Naive thymus-derived CD8-positive, alpha-beta T cell (primary cell): Measurements from ENCODE around the gene THSD7B. TPM values are rescaled to one million over a fixed set of nuclear protein-coding genes. Genes with fewer than 3 reads are reported as not detected.

Source experiments
- ATAC-seq, 2 donors: fragments of 150-1000 bp; cut with Tn5 transposase in 1 of 2; sonication (Bioruptor Pico), chemical (Tn5 transposase) in 1 of 2; 1 replicate in 1 of 2; 2 replicates in 1 of 2; pipeline ENCODE4 v1.10.0; 2021; ENCODE audit warnings: mild to moderate bottlenecking in 2 of 2, moderate library complexity in 2 of 2
- POLR2A ChIA-PET: fragments of 350-600 bp; sonication (Branson Sonifier 250); formaldehyde crosslinking; loops from one replicate; lab custom pipeline; 2021; ENCODE audit warnings: antibody characterized with exemption; lab: Charles Lee
- DNase-seq, 10 donors: peaks; one replicate each; pipeline versions ENCODE4 v3.0.0 to v3.0.0-alpha.2; 2020 to 2022
- H3K27ac Mint-ChIP-seq, 10 donors: one replicate each; pipeline ENCODE4 v1.8.0; 2020 to 2022; ENCODE audit warnings: mild to moderate bottlenecking in 10 of 10, mixed read lengths in 10 of 10, moderate library complexity in 4 of 10, inconsistent platforms in 1 of 10
- H3K27me3 Mint-ChIP-seq, 5 donors: one replicate each; pipeline ENCODE4 v1.8.0; 2021 to 2022; ENCODE audit warnings: mixed read lengths in 5 of 5
- H3K36me3 Mint-ChIP-seq, 3 donors: one replicate each; pipeline ENCODE4 v1.8.0; 2020 to 2022; ENCODE audit warnings: mixed read lengths in 3 of 3, mild to moderate bottlenecking in 2 of 3, inconsistent platforms in 1 of 3
- H3K4me1 Mint-ChIP-seq, 4 donors: one replicate each; pipeline ENCODE4 v1.8.0; 2021 to 2022; ENCODE audit warnings: mixed read lengths in 4 of 4
- H3K4me3 Mint-ChIP-seq, 10 donors: one replicate each; pipeline ENCODE4 v1.8.0; 2020 to 2022; ENCODE audit warnings: mild to moderate bottlenecking in 10 of 10, mixed read lengths in 10 of 10, moderate library complexity in 6 of 10, inconsistent platforms in 1 of 10
- H3K9me3 Mint-ChIP-seq, 9 donors: one replicate each; pipeline ENCODE4 v1.8.0; 2020 to 2022; ENCODE audit warnings: mixed read lengths in 9 of 9, mild to moderate bottlenecking in 3 of 9, inconsistent platforms in 1 of 9, moderate library complexity in 1 of 9
- polyA plus RNA-seq, 3 donors: library from polyadenylated mRNA; unstranded; fragments of 300-500 nt; fragmentation: Illumina TruSeq; gene quantifications; one replicate each; pipeline ENCODE4 v1.2.3, GENCODE V29; 2021
- total RNA-seq, 8 experiments: library from RNA in 2 of 8; stranded (reverse) in 2 of 8; gene quantifications; one replicate each; pipeline ENCODE4 v1.2.3 and lab custom pipeline; 2021 to 2026

THSD7B gene
- total and polyA plus RNA-seq, 5 experiments from 2014 or later: not detected

DNA sequence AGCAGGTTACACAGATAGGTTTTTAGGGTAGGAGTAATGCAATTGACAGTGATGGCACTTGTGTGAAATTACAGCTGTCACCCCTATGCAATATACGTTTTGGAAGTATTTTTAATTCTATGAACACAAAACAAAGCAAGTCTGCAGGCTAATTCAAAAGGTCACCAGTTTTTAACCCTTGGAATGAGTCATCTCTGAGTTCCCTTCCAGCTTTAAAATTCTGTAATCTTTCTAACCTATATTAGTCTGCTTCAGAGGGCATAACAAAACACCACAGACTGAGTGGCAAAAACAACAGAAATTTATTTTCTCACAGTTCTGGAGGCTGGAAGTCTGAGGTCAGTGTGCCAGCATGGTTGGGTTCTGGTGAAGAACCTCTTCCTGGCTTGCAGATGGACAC, 602.0 kb downstream of the THSD7B start:
- no peaks in the 10 kb centered on the region for H3K4me1 Mint-ChIP-seq
- DNase-seq (no peak), ATAC-seq (no peak)
- no peaks in the 10 kb centered on the region for H3K36me3 Mint-ChIP-seq
- no peak overlapping the region for H3K4me3 Mint-ChIP-seq
- POLR2A ChIA-PET: no interaction called here
- no peaks in the 10 kb centered on the region for H3K27me3 Mint-ChIP-seq
- H3K27ac Mint-ChIP-seq: no peak overlapping the region
- peaks cover 8 to 32% (median 17%) of the 10 kb centered on the region in 9 donors for H3K9me3 Mint-ChIP-seq

DNA sequence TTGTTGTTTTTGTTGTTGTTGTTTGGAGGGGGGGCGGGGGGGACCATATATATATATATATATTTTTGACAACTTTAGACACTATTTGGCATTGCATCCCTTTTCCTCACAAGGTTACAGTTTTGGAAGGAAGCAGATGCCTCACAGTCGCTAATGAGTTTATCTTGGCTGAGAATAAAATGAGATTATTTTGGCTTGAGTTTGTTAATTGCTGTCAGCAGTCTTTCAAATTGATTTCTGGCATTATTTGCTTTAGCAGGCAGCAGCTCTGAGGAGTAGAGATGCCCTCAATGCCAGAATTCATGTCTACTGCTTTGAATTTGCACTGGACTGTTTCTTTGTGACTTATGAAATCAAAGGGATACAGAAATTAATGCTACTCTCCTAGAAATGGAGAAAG, 603.8 kb downstream of the THSD7B start:
- Mint-ChIP-seq H3K9me3 (peaks cover 6 to 18% (median 10%) of the 10 kb centered on the region in 9 donors), H3K27me3 (no peaks in the 10 kb centered on the region), H3K36me3 (no peaks in the 10 kb centered on the region), H3K27ac (no peak overlapping the region), H3K4me1 (no peaks in the 10 kb centered on the region), H3K4me3 (no peak overlapping the region)
- POLR2A ChIA-PET: no interaction called here
- ATAC-seq: no peak
- no peak for DNase-seq

DNA sequence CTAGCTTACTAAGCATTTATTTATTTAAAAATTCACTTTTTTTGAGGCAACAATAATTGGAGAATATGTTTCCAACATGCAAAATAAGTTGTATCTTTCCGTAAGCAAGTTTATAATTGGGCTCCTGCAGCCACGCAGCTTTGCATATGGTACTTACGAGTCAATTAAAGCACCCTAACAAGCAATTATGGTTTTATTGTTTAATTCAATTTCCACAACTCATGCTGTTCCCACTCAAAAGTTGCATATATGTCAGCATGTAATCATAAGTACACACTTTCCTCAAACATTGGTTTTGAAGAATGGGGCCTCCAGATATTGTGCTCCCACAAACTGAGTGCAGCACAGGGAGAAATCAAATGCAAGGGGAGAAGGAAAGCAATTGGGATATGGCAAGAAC, 613.8 kb downstream of the THSD7B start:
- Mint-ChIP-seq H3K36me3 (peaks cover 0 to 15% (median 0%) of the 10 kb centered on the region in 3 donors), H3K4me1 (no peaks in the 10 kb centered on the region), H3K9me3 (peaks cover under 1 to 23% (median 12%) of the 10 kb centered on the region in 9 donors), H3K4me3 (no peak overlapping the region), H3K27me3 (no peaks in the 10 kb centered on the region), H3K27ac (no peak overlapping the region)
- POLR2A ChIA-PET: no interaction called here
- DNase-seq (no peak), ATAC-seq (no peak)

DNA sequence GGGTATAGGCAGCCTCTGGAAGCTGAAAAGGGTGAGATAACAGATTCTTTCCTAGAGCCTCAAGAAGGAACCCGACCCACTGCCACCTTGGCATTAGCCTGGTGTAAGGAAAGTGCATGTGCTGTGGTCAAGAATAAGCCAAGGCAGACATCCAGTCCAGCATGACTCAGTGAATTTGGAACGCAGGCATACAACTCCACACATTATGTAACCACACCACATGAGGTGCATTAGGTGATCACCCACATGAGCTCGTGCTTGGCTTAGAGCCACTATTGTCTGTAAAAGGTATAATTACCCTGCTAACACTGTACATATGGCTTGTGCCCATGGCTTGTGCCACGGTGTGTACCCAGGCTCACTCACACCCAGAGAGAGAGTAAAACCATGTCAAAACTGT, 615.3 kb downstream of the THSD7B start:
- peaks cover 3 to 30% (median 15%) of the 10 kb centered on the region in 9 donors for H3K9me3 Mint-ChIP-seq
- POLR2A ChIA-PET: no interaction called here
- no peaks in the 10 kb centered on the region for H3K27me3 Mint-ChIP-seq
- no peak overlapping the region for H3K4me3 Mint-ChIP-seq
- no peaks in the 10 kb centered on the region for H3K4me1 Mint-ChIP-seq
- H3K36me3 Mint-ChIP-seq: peaks cover 0 to 16% (median 0%) of the 10 kb centered on the region in 3 donors
- H3K27ac Mint-ChIP-seq: no peak overlapping the region
- no peak for ATAC-seq
- no peak for DNase-seq

DNA sequence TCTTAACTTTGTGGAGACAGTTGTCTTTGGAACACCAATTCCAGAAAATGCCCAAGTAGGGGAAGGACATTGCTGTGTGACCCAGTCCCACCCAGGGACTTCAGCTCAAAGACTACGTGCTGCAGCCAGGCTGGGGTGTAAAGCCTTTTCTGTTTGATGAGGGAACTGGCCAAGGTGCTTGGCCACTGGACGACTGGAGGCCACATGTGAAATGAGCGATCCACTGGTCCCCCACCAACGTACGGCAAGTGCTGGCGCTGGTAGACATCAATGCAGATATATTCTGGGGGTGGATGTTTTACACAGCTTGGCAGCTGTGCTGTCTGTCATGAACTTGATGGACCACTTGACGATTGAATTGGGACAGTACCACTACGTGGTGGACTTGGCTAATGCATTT, 616.4 kb downstream of the THSD7B start:
- no peak for DNase-seq
- POLR2A ChIA-PET: no interaction called here
- no peak for ATAC-seq
- Mint-ChIP-seq H3K9me3 (peaks cover 3 to 33% (median 15%) of the 10 kb centered on the region in 9 donors), H3K27ac (no peak overlapping the region), H3K27me3 (no peaks in the 10 kb centered on the region), H3K4me1 (no peaks in the 10 kb centered on the region), H3K36me3 (peaks cover 0 to 16% (median 0%) of the 10 kb centered on the region in 3 donors), H3K4me3 (no peak overlapping the region)

DNA sequence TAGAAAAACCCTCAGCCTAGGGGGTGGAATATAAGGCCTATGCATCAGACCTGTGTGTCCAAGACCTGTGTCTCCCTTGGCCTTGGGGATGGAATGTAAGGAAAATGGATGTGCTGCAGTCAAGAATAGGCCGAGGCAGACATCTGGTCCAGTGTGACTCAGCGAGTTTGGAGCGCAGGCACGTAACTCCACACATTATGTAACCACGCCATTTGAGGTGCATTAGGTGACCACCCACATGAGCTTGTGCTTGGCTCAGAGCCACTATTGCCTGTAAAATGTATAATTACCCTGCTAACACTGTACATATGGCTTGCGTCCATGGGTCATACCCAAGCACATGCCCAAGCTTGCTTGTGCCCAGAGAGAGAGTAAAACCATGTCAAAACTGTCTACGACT, 618.0 kb downstream of the THSD7B start:
- ATAC-seq: no peak
- Mint-ChIP-seq H3K4me3 (no peak overlapping the region), H3K27me3 (no peaks in the 10 kb centered on the region), H3K4me1 (no peaks in the 10 kb centered on the region), H3K36me3 (peaks cover 0 to 16% (median 0%) of the 10 kb centered on the region in 3 donors), H3K9me3 (peaks cover 3 to 33% (median 16%) of the 10 kb centered on the region in 9 donors), H3K27ac (no peak overlapping the region)
- POLR2A ChIA-PET: no interaction called here
- DNase-seq: peak in 1 of 10 donors; percentile 3

DNA sequence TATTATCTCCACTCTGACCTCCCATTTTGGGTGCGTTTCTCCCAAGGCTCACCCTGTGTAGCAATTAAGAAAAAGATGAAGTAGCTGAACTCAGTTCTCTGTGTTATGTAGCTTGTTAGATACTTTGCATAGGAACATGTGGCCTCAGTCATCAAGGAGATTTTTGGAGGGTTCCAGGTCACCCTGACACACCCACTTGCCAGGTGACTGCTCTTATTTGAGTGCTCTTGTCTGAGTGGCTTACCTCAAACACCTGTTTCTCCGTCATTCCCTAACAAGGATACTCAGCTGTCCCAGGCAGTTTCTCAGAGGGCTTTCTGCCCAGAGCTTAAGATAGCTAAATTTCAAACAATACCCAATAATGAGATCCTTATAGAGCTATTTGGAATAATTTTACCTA, 621.7 kb downstream of the THSD7B start:
- Mint-ChIP-seq H3K9me3 (peaks cover 5 to 22% (median 14%) of the 10 kb centered on the region in 9 donors), H3K4me3 (no peak overlapping the region), H3K27ac (no peak overlapping the region), H3K36me3 (peaks cover 0 to 9% (median 0%) of the 10 kb centered on the region in 3 donors), H3K4me1 (no peaks in the 10 kb centered on the region), H3K27me3 (no peaks in the 10 kb centered on the region)
- DNase-seq: no peak
- ATAC-seq: no peak
- POLR2A ChIA-PET: no interaction called here

DNA sequence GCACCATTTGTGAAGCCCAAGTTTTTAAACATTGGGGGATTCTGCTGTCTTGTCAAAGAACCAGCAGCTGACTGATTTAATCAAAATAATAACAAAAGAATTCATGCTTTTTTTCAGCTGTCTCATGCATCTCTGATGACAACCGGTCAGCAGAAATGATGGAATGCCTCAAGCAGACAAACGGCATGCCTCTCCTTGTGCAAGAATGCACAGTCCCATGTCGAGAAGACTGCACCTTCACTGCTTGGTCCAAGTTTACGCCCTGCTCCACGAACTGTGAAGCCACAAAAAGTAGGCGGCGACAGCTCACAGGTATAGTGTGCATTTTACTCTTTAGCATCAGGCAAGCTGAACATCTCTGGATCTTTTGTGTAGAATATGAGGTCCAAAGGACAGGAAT, 640.2 kb downstream of the THSD7B start:
- Mint-ChIP-seq H3K27ac (no peak overlapping the region), H3K27me3 (no peaks in the 10 kb centered on the region), H3K4me3 (no peak overlapping the region), H3K9me3 (peaks cover 1 to 14% (median 6%) of the 10 kb centered on the region in 9 donors), H3K4me1 (no peaks in the 10 kb centered on the region), H3K36me3 (no peaks in the 10 kb centered on the region)
- ATAC-seq (no peak), DNase-seq (no peak)
- POLR2A ChIA-PET: no interaction called here

DNA sequence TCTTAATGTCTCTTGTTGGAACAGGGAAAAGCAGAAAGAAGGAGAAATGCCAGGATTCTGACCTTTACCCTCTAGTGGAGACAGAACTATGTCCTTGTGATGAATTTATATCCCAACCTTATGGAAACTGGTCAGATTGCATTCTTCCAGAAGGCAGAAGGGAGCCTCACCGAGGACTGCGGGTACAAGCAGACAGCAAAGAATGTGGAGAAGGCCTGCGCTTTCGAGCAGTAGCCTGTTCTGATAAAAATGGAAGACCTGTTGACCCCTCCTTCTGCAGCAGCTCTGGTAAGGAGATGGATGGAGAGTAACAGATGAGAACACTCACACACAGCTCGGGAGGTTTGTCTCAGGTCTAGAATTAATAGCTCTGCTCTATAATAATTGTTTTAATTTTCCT, 646.2 kb downstream of the THSD7B start:
- Mint-ChIP-seq H3K27ac (no peak overlapping the region), H3K27me3 (no peaks in the 10 kb centered on the region), H3K4me3 (no peak overlapping the region), H3K36me3 (no peaks in the 10 kb centered on the region), H3K9me3 (peaks cover 0 to 19% (median 3%) of the 10 kb centered on the region in 9 donors), H3K4me1 (no peaks in the 10 kb centered on the region)
- POLR2A ChIA-PET: no interaction called here
- DNase-seq (no peak), ATAC-seq (no peak)

DNA sequence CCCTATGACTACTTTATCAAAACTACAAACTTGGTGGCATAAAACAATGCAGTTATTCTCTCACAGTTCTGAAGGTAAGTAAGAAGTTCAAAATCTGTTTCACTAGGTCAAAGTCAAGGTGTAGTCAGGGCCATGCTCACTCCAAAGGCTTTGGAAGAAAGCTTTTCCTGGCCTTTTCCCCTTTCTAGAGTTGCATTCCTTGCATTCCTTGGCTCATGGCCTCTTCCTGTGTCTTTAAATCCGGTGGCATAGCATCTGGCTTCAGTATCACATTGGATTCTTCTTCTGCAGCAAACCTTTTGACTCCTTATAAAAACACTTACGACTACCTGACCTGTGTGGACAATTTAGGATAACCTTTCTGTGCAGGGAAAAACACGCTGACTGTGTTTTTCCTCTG, 655.4 kb downstream of the THSD7B start:
- H3K4me3 Mint-ChIP-seq: no peak overlapping the region
- H3K27ac Mint-ChIP-seq: no peak overlapping the region
- POLR2A ChIA-PET: no interaction called here
- ATAC-seq (no peak), DNase-seq (no peak)
- H3K4me1 Mint-ChIP-seq: no peaks in the 10 kb centered on the region
- peaks cover 0 to 13% (median 0%) of the 10 kb centered on the region in 5 donors for H3K27me3 Mint-ChIP-seq
- H3K36me3 Mint-ChIP-seq: no peaks in the 10 kb centered on the region
- peaks cover 0 to 9% (median 4%) of the 10 kb centered on the region in 9 donors for H3K9me3 Mint-ChIP-seq

DNA sequence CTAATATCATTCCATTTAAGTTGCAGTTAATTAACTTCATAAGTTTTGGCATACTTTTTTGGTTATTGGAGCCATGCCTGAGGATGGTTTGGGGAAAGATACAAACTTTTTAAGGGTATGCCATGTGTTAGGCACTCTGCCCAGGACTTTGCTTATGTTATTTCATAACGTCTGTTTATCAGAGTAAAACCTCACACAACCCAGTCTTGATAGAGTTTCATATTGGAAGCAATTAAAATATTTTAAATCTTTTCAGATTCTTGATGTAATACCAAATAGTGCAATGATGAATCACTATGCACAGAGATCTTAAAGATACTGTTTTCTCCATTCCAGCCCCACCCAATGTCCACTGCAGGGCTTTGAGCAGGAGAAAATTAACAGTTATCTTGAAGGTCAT, 669.8 kb downstream of the THSD7B start:
- Mint-ChIP-seq H3K9me3 (peaks cover 0 to 10% (median 3%) of the 10 kb centered on the region in 9 donors), H3K27ac (no peak overlapping the region), H3K27me3 (no peaks in the 10 kb centered on the region), H3K4me3 (no peak overlapping the region), H3K36me3 (no peaks in the 10 kb centered on the region), H3K4me1 (no peaks in the 10 kb centered on the region)
- POLR2A ChIA-PET: no interaction called here
- DNase-seq (no peak), ATAC-seq (no peak)

DNA sequence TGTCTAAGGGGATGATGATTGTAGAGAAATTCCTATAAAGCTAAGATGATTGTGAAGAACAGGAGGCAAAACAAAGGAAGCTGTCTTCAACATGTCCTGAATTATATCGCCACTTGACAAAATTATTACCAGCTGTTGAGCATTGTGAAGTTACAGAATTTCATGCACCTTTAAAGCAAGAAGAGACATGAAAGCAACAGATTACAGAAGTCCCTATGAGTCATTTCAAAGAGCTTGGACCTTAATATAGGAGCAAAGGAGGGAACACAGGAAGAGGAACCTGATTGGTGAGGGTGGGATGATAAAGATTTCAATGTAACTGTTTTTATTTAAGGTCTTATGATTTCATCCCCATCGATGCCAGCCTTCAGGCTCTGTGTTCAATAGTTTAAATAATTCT, 672.0 kb downstream of the THSD7B start:
- Mint-ChIP-seq H3K27ac (no peak overlapping the region), H3K4me1 (no peaks in the 10 kb centered on the region), H3K27me3 (no peaks in the 10 kb centered on the region), H3K9me3 (peaks cover 0 to 10% (median 3%) of the 10 kb centered on the region in 9 donors), H3K36me3 (no peaks in the 10 kb centered on the region), H3K4me3 (no peak overlapping the region)
- DNase-seq (no peak), ATAC-seq (no peak)
- POLR2A ChIA-PET: no interaction called here

DNA sequence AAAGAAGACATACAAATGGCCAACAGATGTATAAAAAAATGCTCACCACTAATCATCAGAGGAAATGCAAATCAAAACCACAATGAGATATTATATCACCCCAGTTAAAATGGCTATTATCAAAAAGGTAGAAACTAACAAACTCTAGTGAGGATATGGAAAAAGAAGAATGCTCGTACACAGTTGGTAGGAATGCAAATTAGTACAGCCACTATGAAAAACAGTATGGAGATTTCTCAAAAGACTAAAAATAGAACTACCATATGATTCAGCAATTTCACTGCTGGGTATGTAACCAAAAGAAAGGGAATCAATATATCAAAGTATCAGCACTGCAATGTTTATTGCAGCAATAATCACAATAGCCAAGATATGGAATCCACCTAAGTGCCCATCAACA, 679.6 kb downstream of the THSD7B start:
- peaks cover 0 to 4% (median 0%) of the 10 kb centered on the region in 5 donors for H3K27me3 Mint-ChIP-seq
- POLR2A ChIA-PET: no interaction called here
- H3K4me1 Mint-ChIP-seq: no peaks in the 10 kb centered on the region
- H3K36me3 Mint-ChIP-seq: no peaks in the 10 kb centered on the region
- H3K4me3 Mint-ChIP-seq: no peak overlapping the region
- no peak overlapping the region for H3K27ac Mint-ChIP-seq
- ATAC-seq (no peak), DNase-seq (no peak)
- H3K9me3 Mint-ChIP-seq: peaks cover 0 to 22% (median 3%) of the 10 kb centered on the region in 9 donors

DNA sequence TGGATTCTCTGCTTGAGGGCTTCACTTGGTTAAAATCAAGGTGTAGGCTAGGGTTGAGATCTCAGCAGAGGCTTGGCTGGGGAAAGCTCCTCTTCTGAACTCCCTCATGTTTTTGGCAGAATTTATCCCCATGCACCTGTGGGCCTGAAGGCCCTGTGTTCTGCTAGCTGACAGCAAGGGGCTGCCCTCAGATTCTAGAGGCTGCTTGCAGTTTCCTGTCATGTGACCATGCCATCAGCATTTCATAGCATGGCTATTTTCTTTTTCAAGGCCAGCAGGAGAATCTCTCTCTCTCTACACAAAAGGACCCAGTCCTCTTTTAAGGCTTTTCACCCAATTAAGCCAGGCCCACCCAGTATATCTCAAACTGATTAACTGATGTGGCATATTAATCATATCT, 684.1 kb downstream of the THSD7B start:
- no peak for ATAC-seq
- no peaks in the 10 kb centered on the region for H3K36me3 Mint-ChIP-seq
- peaks cover 0 to 4% (median 0%) of the 10 kb centered on the region in 5 donors for H3K27me3 Mint-ChIP-seq
- no peaks in the 10 kb centered on the region for H3K4me1 Mint-ChIP-seq
- no peak overlapping the region for H3K27ac Mint-ChIP-seq
- no peak overlapping the region for H3K4me3 Mint-ChIP-seq
- POLR2A ChIA-PET: no interaction called here
- DNase-seq: no peak
- peaks cover 0 to 30% (median 5%) of the 10 kb centered on the region in 9 donors for H3K9me3 Mint-ChIP-seq
